Right kidney (tissue), 1 donor: ENCODE results near the gene ANGEL1.

Experiments
- DNase-seq: peaks from one replicate; pipeline ENCODE4 v3.0.0-alpha.2; 2016

Gene ANGEL1

GRCh38 chr14:76779221-76780057 lies 33.2 kb downstream of the ANGEL1 start:
- no peak for DNase-seq

GRCh38 chr14:76778546-76779215 lies 34.0 kb downstream of the ANGEL1 start:
- no peak for DNase-seq

GRCh38 chr14:76777721-76778120 lies 35.0 kb downstream of the ANGEL1 start:
- no peak for DNase-seq

- no peak for DNase-seq
These were observed 36.0 kb downstream of the ANGEL1 start for GRCh38 chr14:76776428-76777251.

- no peak for DNase-seq
These were observed 36.8 kb downstream of the ANGEL1 start for GRCh38 chr14:76775695-76776427.

GRCh38 chr14:76774821-76775694 lies 37.6 kb downstream of the ANGEL1 start:
- DNase-seq: no peak

GRCh38 chr14:76773956-76774820 lies 38.5 kb downstream of the ANGEL1 start:
- DNase-seq: no peak

GRCh38 chr14:76773188-76773885 lies 39.3 kb downstream of the ANGEL1 start:
- DNase-seq: no peak

GRCh38 chr14:76772300-76773187 lies 40.1 kb downstream of the ANGEL1 start:
- peak; percentile 78 for DNase-seq

- DNase-seq: no peak
These were observed 41.2 kb downstream of the ANGEL1 start for GRCh38 chr14:76771437-76771980.

GRCh38 chr14:76770521-76771436 lies 41.9 kb downstream of the ANGEL1 start:
- no peak for DNase-seq

- DNase-seq: no peak
These were observed 42.9 kb downstream of the ANGEL1 start for GRCh38 chr14:76769636-76770292.

- DNase-seq: no peak
These were observed 43.8 kb downstream of the ANGEL1 start for GRCh38 chr14:76768671-76769500.

GRCh38 chr14:76767681-76768656 lies 44.7 kb downstream of the ANGEL1 start:
- DNase-seq: no peak
